Ishikawa (cell line): ENCODE results near the gene MTERF1.

Experiments
- CEBPB ChIP-seq: IDR thresholded peaks from 2 replicates; pipeline ENCODE4 v1.6.1; 2012
- EP300 ChIP-seq: IDR thresholded peaks from 2 replicates; pipeline ENCODE4 v1.6.1; 2012; ENCODE audit warnings: borderline replicate concordance
- FOXM1 ChIP-seq: IDR thresholded peaks from 2 replicates; pipeline ENCODE4 v1.6.1; 2012; ENCODE audit warnings: low read depth, borderline replicate concordance
- NFIC ChIP-seq: IDR thresholded peaks from 2 replicates; pipeline ENCODE4 v1.6.1; 2012
- RAD21 ChIP-seq: IDR thresholded peaks from 2 replicates; pipeline ENCODE4 v1.6.1; 2012; ENCODE audit warnings: low read depth
- TAF1 ChIP-seq: IDR thresholded peaks from 2 replicates; pipeline ENCODE4 v1.6.1; 2012; ENCODE audit warnings: low read depth, mild to moderate bottlenecking
- YY1 ChIP-seq: IDR thresholded peaks from 2 replicates; pipeline ENCODE4 v1.6.1; 2012; ENCODE audit warnings: low read depth
- ZBTB7A ChIP-seq: IDR thresholded peaks from 2 replicates; pipeline ENCODE4 v1.6.1; 2012; ENCODE audit warnings: low read depth
- TF ChIP-seq, protein P1 (sequence below): IDR thresholded peaks from 2 replicates; pipeline ENCODE4 v1.6.1; 2012; ENCODE audit warnings: low read depth, mild to moderate bottlenecking
- TF ChIP-seq, protein P2 (sequence below): IDR thresholded peaks from 2 replicates; pipeline ENCODE4 v1.6.1; 2012
- TF ChIP-seq, protein P3 (sequence below): IDR thresholded peaks from 2 replicates; pipeline ENCODE4 v1.6.1; 2012

DNA sequence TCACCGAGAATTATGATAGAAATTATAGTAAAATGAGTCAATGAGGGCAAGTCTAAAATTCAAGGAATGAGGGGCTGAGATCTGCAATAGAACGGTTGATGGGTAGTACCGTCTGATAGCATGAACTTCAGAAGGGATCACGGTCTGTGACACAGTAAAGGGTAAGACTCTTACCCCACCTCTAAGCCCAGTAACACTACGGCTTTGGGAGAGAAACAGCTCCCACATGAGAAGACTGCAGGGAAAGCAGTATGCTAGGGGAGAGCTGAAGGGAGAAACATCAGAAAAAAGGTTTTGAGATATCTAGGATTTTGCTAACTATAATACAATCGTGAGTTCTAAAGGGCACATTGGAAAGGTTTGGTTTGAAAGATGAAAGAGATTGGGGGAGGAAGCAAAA is 47.4 kb upstream of the MTERF1 start:
- TF ChIP-seq RAD21 (no peak), NFIC (no peak), YY1 (no peak), TAF1 (no peak), FOXM1 (no peak), EP300 (no peak), ZBTB7A (no peak), CEBPB (no peak)
- TF ChIP-seq, protein P1, sequence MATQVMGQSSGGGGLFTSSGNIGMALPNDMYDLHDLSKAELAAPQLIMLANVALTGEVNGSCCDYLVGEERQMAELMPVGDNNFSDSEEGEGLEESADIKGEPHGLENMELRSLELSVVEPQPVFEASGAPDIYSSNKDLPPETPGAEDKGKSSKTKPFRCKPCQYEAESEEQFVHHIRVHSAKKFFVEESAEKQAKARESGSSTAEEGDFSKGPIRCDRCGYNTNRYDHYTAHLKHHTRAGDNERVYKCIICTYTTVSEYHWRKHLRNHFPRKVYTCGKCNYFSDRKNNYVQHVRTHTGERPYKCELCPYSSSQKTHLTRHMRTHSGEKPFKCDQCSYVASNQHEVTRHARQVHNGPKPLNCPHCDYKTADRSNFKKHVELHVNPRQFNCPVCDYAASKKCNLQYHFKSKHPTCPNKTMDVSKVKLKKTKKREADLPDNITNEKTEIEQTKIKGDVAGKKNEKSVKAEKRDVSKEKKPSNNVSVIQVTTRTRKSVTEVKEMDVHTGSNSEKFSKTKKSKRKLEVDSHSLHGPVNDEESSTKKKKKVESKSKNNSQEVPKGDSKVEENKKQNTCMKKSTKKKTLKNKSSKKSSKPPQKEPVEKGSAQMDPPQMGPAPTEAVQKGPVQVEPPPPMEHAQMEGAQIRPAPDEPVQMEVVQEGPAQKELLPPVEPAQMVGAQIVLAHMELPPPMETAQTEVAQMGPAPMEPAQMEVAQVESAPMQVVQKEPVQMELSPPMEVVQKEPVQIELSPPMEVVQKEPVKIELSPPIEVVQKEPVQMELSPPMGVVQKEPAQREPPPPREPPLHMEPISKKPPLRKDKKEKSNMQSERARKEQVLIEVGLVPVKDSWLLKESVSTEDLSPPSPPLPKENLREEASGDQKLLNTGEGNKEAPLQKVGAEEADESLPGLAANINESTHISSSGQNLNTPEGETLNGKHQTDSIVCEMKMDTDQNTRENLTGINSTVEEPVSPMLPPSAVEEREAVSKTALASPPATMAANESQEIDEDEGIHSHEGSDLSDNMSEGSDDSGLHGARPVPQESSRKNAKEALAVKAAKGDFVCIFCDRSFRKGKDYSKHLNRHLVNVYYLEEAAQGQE, result no peak
- TF ChIP-seq, protein P2, sequence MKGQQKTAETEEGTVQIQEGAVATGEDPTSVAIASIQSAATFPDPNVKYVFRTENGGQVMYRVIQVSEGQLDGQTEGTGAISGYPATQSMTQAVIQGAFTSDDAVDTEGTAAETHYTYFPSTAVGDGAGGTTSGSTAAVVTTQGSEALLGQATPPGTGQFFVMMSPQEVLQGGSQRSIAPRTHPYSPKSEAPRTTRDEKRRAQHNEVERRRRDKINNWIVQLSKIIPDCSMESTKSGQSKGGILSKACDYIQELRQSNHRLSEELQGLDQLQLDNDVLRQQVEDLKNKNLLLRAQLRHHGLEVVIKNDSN, result no peak
- TF ChIP-seq, protein P3, sequence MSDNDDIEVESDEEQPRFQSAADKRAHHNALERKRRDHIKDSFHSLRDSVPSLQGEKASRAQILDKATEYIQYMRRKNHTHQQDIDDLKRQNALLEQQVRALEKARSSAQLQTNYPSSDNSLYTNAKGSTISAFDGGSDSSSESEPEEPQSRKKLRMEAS, result no peak
